ENCODE measurements around the gene PFKFB2.

The PFKFB2 gene

DNA sequence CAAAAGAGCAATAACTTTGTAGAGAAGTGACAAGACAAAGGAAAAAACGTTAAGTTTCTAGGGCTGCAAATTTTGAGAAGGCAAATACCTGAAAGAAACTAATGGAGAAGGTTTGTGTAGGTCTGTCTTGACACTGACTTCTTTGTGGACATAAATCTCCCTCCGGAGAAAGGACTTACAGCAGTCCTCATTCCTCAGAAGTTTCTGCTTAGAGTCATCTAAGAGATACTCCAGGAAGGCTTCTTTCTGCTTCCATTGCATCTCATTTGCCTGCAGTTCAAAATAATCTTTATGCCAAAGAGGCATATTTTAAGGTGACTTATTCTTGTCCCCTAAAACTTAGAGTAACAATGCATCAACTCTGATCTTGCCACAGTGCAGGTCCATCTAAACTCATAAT is 31.2 kb downstream of the PFKFB2 start:
- Histone ChIP-seq H3K4me1 (ENCODE audit: control insufficient read depth, insufficient read depth, low read length) (no peaks in the 10 kb centered on the region), H3K27me3 (replicated peaks; ENCODE audit: control insufficient read depth, insufficient read depth, low read length) (no peaks in the 10 kb centered on the region), H3K4me3 (ENCODE audit: low read length) (no peak overlapping the region), H3K36me3 (ENCODE audit: control insufficient read depth, insufficient read depth, low read length, severe bottlenecking) (peaks cover 5% of the 10 kb centered on the region), H3K9me3 (ENCODE audit: control insufficient read depth, low read length) (no peaks in the 10 kb centered on the region), H3K9ac (ENCODE audit: low read length) (no peak overlapping the region)
- peak; percentile 32 for DNase-seq (ENCODE audit: low read depth)

DNA sequence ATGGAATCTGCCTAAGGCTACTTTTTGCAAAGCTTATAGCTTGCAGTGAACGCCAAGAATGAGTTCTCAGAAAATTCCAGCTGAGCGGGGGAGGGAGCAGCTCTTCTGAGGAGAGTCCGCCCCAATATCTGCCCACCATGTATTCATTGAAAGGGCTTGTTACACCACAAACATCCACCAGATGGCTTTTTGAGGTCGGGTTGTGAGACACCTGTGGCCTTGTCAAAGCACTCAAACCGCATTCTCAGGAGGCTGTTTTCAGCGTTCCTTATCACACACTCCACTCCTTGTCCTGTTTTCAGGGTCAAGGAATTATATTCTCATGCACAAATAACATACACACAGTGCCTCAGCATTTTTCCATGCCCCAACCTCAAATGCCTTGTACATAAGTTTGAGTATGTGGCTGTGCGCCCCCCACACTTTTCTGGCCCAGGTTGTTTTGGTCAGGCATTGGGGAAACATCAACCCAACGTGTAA is 31.7 kb downstream of the PFKFB2 start:
- Histone ChIP-seq H3K27me3 (replicated peaks; ENCODE audit: control insufficient read depth, insufficient read depth, low read length) (no peaks in the 10 kb centered on the region), H3K4me1 (ENCODE audit: control insufficient read depth, insufficient read depth, low read length) (no peaks in the 10 kb centered on the region), H3K36me3 (ENCODE audit: control insufficient read depth, insufficient read depth, low read length, severe bottlenecking) (no peaks in the 10 kb centered on the region), H3K9ac (ENCODE audit: low read length) (no peak overlapping the region), H3K4me3 (ENCODE audit: low read length) (no peak overlapping the region), H3K9me3 (ENCODE audit: control insufficient read depth, low read length) (no peaks in the 10 kb centered on the region)
- peak; percentile 81 for DNase-seq (ENCODE audit: low read depth)

DNA sequence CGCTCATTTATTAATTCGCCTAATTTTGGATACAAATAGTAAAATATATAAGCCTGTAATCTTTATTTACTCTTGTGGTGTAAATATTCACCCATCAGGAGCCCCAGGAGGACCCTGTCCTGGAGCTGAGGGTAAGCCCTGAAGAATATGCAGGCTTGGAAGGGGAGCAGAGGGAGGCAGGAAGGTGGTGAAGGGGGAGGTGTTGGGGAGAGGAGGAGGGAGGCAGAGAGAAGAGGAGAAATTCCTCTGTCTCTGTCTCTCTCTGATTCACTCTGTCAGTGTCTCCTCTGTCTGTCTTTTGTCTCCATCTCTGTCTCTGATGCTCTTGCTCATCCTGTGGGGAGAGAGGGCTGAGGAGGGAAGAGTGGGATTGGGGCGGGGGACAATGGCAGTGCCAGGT is 32.8 kb downstream of the PFKFB2 start:
- Histone ChIP-seq H3K4me1 (ENCODE audit: control insufficient read depth, insufficient read depth, low read length) (no peaks in the 10 kb centered on the region), H3K27me3 (replicated peaks; ENCODE audit: control insufficient read depth, insufficient read depth, low read length) (no peaks in the 10 kb centered on the region), H3K36me3 (ENCODE audit: control insufficient read depth, insufficient read depth, low read length, severe bottlenecking) (no peaks in the 10 kb centered on the region), H3K4me3 (ENCODE audit: low read length) (no peak overlapping the region), H3K9me3 (ENCODE audit: control insufficient read depth, low read length) (no peaks in the 10 kb centered on the region), H3K9ac (ENCODE audit: low read length) (no peak overlapping the region)
- no peak for DNase-seq (ENCODE audit: low read depth)

DNA sequence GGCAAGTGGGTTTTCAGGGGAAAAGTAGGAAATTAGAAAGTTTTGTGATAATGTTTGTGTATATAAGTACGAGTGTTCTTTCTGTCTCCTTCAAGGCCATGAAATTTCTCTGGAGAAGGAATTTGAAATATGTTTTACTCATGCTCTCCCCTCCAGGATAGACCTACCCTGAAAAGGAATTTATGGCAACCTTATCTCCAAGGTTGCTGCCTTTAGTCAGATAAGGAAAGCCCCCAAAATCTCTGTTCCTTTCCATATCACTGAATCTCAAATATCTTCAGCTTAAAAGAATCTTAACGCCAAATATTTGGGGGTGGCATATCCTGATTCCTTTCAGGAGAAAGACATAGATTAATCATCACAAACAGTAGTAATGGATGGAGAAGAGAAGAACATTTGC is 35.1 kb downstream of the PFKFB2 start:
- H3K9me3 ChIP-seq (ENCODE audit: control insufficient read depth, low read length), result no peaks in the 10 kb centered on the region
- DNase-seq (ENCODE audit: low read depth), result peak; percentile 21

DNA sequence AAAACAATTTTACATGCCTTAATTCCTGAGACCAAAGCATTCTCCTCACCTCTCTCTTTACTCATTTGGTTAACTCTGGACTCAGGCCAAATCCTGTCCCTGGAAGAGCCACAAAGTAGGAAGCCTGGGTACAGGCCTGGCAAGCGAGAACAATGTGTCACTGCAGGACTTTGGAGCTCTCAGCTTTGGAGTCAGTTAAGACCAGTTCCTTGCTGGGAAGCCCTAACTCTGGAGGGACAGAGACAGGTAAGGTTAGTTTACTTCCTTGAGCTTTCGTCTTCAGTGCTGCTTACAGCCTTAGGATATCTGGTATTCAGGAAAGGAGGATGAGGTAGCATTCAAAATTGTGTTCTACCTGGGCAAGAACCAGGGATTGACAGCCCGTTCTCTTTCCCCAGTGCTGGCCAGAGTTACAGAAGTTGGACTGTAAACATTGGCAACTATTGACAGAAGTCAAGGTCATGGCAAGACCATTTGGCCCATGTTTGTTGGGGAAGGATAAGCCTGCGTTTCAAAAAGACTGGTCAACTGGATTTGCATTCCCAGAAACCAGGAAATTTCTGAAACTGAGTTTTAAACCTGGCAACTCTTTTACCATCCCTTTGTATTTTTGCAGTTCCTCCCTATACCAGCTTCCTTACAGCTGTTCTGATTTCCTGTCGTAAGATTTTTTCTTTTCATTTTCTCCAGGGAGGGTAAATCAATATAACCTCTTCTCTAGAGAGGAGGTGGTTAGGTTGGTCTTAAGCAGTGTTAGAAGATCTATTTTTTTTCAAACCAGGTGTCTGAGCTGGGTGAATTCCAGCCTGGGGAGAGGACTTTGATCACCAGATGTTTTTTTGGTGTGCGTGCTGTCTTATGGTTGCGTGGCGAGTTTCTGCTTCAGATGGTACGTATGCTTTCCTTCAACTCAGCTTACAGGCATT is 35.9 kb downstream of the PFKFB2 start, which contains the start of gene C4BPB:
Gene C4BPB, plus strand, starts transcription at position 160 of the 926 bp plus-strand sequence. Its CDS starts 672 bp downstream, at position 832.
- H3K36me3 ChIP-seq (ENCODE audit: control insufficient read depth, insufficient read depth, low read length, severe bottlenecking), result no peaks in the 10 kb centered on the region
- H3K27me3 ChIP-seq (replicated peaks; ENCODE audit: control insufficient read depth, insufficient read depth, low read length), result no peaks in the 10 kb centered on the region
- H3K9me3 ChIP-seq (ENCODE audit: control insufficient read depth, low read length), result no peaks in the 10 kb centered on the region
- no peaks in the 10 kb centered on the region for H3K4me1 ChIP-seq (ENCODE audit: control insufficient read depth, insufficient read depth, low read length)
- no peak for DNase-seq (ENCODE audit: low read depth)
- no peak within 1 kb of the TSS for H3K9ac ChIP-seq (ENCODE audit: low read length)
- no peak within 1 kb of the TSS for H3K4me3 ChIP-seq (ENCODE audit: low read length)

More for the DNA sequence above, 35.1 kb downstream of the PFKFB2 start:
- H3K4me3 ChIP-seq (ENCODE audit: low read length), result no peak overlapping the region
- H3K4me1 ChIP-seq (ENCODE audit: control insufficient read depth, insufficient read depth, low read length), result no peaks in the 10 kb centered on the region
- H3K9ac ChIP-seq (ENCODE audit: low read length), result no peak overlapping the region
- H3K27me3 ChIP-seq (replicated peaks; ENCODE audit: control insufficient read depth, insufficient read depth, low read length), result no peaks in the 10 kb centered on the region
- no peaks in the 10 kb centered on the region for H3K36me3 ChIP-seq (ENCODE audit: control insufficient read depth, insufficient read depth, low read length, severe bottlenecking)

DNA sequence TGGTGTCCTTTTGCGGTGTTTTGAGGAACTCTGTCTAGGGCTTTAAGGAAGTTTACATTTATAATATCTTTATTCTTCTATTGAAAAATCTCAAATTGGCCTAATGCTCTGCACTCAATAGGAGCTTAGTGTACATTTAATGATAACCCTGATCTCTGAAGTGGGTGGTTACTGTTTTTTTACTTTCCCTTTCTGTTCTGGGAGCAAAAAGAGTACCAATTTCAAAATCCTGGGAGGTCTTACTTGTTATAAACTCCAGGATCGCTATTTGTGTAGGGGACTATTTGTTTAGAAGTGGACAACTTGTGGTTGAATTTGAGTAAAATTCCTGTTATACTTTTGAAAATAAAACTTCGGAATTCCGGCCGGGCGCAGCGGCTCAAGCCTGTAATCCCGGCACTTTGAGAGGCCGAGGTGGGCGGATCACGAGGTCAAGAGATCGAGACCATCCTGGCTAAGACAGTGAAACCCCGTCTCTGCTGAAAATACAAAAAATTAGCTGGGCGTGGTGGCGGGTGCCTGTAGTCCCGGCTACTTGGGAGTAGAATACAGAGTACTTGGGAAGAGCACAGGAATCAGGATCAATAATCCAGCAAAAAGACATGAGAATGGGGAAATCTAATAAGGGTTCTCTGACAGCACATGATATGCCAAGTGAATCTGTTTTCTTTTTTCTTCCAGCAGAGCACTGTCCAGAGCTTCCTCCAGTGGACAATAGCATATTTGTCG is 36.7 kb downstream of the PFKFB2 start:
- H3K4me1 ChIP-seq (ENCODE audit: control insufficient read depth, insufficient read depth, low read length), result no peaks in the 10 kb centered on the region
- DNase-seq (ENCODE audit: low read depth), result no peak
- H3K9me3 ChIP-seq (ENCODE audit: control insufficient read depth, low read length), result no peaks in the 10 kb centered on the region
- H3K9ac ChIP-seq (ENCODE audit: low read length), result no peak overlapping the region
- H3K4me3 ChIP-seq (ENCODE audit: low read length), result no peak overlapping the region
- H3K27me3 ChIP-seq (replicated peaks; ENCODE audit: control insufficient read depth, insufficient read depth, low read length), result no peaks in the 10 kb centered on the region
- no peaks in the 10 kb centered on the region for H3K36me3 ChIP-seq (ENCODE audit: control insufficient read depth, insufficient read depth, low read length, severe bottlenecking)

DNA sequence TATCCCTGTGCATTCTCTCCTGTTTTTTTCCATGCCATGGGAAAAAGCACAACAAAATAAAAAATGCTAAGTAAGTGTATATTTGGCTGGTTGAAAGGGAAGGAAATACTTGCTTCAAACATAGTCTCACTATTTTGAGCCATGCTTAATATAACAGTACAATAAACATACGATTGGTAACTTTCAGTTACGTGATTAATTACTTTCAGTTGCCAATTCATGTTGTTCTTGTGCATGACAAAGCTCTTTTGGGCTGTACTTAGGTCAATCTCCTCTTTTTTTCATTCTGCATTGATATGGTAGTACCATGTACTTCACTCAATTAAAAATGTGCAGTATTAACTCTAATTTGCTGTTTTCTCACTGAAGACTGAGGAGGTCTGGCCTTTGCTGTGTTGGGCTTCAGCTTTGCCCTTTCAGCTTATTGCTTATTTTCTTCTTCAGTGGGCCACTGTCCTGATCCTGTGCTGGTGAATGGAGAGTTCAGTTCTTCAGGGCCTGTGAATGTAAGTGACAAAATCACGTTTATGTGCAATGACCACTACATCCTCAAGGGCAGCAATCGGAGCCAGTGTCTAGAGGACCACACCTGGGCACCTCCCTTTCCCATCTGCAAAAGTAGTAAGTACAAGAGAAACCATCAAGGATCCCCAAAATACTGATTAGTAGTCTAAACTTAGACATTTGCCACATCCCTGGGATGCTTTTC is 38.3 kb downstream of the PFKFB2 start:
- Histone ChIP-seq H3K27me3 (replicated peaks; ENCODE audit: control insufficient read depth, insufficient read depth, low read length) (no peaks in the 10 kb centered on the region), H3K4me1 (ENCODE audit: control insufficient read depth, insufficient read depth, low read length) (no peaks in the 10 kb centered on the region), H3K36me3 (ENCODE audit: control insufficient read depth, insufficient read depth, low read length, severe bottlenecking) (no peaks in the 10 kb centered on the region), H3K4me3 (ENCODE audit: low read length) (no peak overlapping the region), H3K9ac (ENCODE audit: low read length) (no peak overlapping the region), H3K9me3 (ENCODE audit: control insufficient read depth, low read length) (no peaks in the 10 kb centered on the region)
- DNase-seq (ENCODE audit: low read depth), result no peak

DNA sequence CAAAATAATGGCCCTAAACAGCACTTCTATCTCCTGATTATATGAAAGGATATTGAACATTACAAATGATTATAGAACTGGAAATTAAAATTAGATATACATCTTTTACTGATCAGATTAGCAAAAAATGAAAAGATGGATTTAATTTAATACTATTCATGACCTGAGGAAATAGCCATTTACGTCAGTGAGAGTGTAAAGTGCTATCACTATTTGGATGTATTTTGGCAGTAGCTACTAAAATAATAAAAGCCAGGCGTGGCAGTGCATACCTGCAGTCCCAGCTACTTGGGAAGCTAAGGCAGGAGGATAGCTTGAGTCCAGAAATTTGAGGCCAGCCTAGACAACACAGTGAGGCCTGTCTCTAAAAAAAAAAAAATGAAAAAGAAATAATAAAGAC is 40.9 kb downstream of the PFKFB2 start:
- H3K36me3 ChIP-seq (ENCODE audit: control insufficient read depth, insufficient read depth, low read length, severe bottlenecking), result no peaks in the 10 kb centered on the region
- no peaks in the 10 kb centered on the region for H3K9me3 ChIP-seq (ENCODE audit: control insufficient read depth, low read length)
- no peak for DNase-seq (ENCODE audit: low read depth)
- H3K9ac ChIP-seq (ENCODE audit: low read length), result no peak overlapping the region
- no peak overlapping the region for H3K4me3 ChIP-seq (ENCODE audit: low read length)
- no peaks in the 10 kb centered on the region for H3K4me1 ChIP-seq (ENCODE audit: control insufficient read depth, insufficient read depth, low read length)
- no peaks in the 10 kb centered on the region for H3K27me3 ChIP-seq (replicated peaks; ENCODE audit: control insufficient read depth, insufficient read depth, low read length)

DNA sequence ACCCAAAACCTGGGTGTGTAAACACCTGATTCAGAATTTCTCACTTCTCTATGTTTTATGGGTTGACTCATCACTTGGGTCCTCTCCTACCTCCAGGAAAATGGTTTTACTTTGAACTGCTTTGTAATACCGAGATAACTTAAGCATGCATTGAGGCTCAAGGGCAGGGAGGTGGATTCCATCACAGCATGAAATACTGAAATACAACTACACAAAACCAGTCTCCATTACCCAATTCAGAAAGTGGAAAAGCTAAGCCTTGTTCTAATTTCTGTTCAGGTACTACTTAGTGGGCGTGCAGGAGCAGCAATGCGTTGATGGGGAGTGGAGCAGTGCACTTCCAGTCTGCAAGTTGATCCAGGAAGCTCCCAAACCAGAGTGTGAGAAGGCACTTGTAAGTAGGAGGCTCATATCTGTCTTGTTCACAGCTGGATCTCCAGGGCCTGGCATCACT is 44.8 kb downstream of the PFKFB2 start:
- no peaks in the 10 kb centered on the region for H3K4me1 ChIP-seq (ENCODE audit: control insufficient read depth, insufficient read depth, low read length)

DNA sequence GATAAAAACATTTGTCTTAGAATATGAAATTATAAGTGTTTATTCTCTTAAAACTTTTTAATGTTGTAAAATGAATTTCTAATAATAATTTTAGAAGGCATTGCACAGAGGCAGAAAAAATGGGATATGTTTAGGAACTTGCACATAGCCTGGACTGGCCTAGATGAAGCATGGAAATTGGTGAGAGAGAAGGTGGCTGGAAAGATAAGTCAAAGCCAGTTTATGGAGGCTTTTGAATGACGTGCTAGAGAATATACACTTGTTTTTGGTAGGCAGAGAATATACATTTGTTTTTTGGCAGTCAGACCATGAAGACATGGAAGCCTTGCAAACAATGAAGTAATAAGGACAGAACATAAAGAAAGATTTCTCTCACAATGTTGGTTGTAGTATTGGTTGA is 48.6 kb downstream of the PFKFB2 start:
- Histone ChIP-seq H3K36me3 (ENCODE audit: control insufficient read depth, insufficient read depth, low read length, severe bottlenecking) (no peaks in the 10 kb centered on the region), H3K4me1 (ENCODE audit: control insufficient read depth, insufficient read depth, low read length) (no peaks in the 10 kb centered on the region), H3K4me3 (ENCODE audit: low read length) (no peak overlapping the region), H3K9ac (ENCODE audit: low read length) (no peak overlapping the region), H3K9me3 (ENCODE audit: control insufficient read depth, low read length) (no peaks in the 10 kb centered on the region), H3K27me3 (replicated peaks; ENCODE audit: control insufficient read depth, insufficient read depth, low read length) (peaks cover 2% of the 10 kb centered on the region)
- DNase-seq (ENCODE audit: low read depth), result no peak

More for the DNA sequence above, 44.8 kb downstream of the PFKFB2 start:
- H3K9me3 ChIP-seq (ENCODE audit: control insufficient read depth, low read length), result no peaks in the 10 kb centered on the region
- no peak overlapping the region for H3K9ac ChIP-seq (ENCODE audit: low read length)
- no peaks in the 10 kb centered on the region for H3K36me3 ChIP-seq (ENCODE audit: control insufficient read depth, insufficient read depth, low read length, severe bottlenecking)
- H3K27me3 ChIP-seq (replicated peaks; ENCODE audit: control insufficient read depth, insufficient read depth, low read length), result peaks cover 2% of the 10 kb centered on the region
- no peak for DNase-seq (ENCODE audit: low read depth)
- no peak overlapping the region for H3K4me3 ChIP-seq (ENCODE audit: low read length)

DNA sequence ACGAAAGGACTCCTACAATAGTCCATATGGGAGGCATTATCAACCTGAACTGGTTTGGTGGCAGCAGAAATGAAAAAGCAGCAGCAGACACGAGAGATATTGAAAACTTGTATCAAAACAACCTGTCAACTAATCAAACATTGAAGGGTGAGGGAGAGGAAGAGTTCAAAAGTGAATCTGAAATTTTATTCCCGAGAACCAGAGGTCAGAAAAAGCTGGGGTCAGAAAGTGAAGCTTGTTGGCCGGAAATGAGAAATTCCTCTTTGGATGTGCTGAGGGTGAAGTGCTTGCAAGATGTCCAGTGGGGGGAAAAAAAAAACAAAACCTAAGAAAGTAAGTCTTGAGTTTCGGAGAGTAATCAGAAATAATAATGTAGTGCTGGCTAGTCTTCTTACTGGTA is 49.1 kb downstream of the PFKFB2 start:
- no peaks in the 10 kb centered on the region for H3K36me3 ChIP-seq (ENCODE audit: control insufficient read depth, insufficient read depth, low read length, severe bottlenecking)
- no peak overlapping the region for H3K9ac ChIP-seq (ENCODE audit: low read length)
- no peak for DNase-seq (ENCODE audit: low read depth)
- no peaks in the 10 kb centered on the region for H3K9me3 ChIP-seq (ENCODE audit: control insufficient read depth, low read length)
- H3K4me1 ChIP-seq (ENCODE audit: control insufficient read depth, insufficient read depth, low read length), result no peaks in the 10 kb centered on the region
- no peak overlapping the region for H3K4me3 ChIP-seq (ENCODE audit: low read length)
- peaks cover 2% of the 10 kb centered on the region for H3K27me3 ChIP-seq (replicated peaks; ENCODE audit: control insufficient read depth, insufficient read depth, low read length)

Measured in adipocyte (in vitro differentiated cells).